ENCODE data around the gene CFB. TPM values are rescaled to one million over a fixed set of nuclear protein-coding genes. Genes with fewer than 3 reads are reported as not detected.

CFB gene
- total RNA-seq, 1 donor = 12.1 TPM

- H3K4me3 ChIP-seq (ENCODE audit: low read depth, low read length) = peak overlapping the region; percentile 94
- no peak for DNase-seq (ENCODE audit: low read depth)
- TF ChIP-seq CTCF (IDR thresholded peaks at IDR 0.05; ENCODE audit: insufficient read depth, low read depth, low read length) = no peak
These were observed 12.5 kb downstream of the CFB start for GRCh38 chr6:31958412-31958740.

- peak; percentile 98 for DNase-seq (ENCODE audit: low read depth)
- peak within 1 kb of the TSS; percentile 94 for H3K4me3 ChIP-seq (ENCODE audit: low read depth, low read length)
- no peak for TF ChIP-seq CTCF (IDR thresholded peaks at IDR 0.05; ENCODE audit: insufficient read depth, low read depth, low read length)
These were observed 13.1 kb downstream of the CFB start, which contains the start of the genes NELFE and SKIC2 for GRCh38 chr6:31958741-31959739. Gene NELFE, minus strand, starts transcription at chr6:31958971. Its CDS starts 525 bp downstream, at chr6:31958446. Gene SKIC2, plus strand, starts transcription at chr6:31959175. Its CDS starts 18 bp downstream, at chr6:31959193.

GRCh38 chr6:31961616-31962015 is 15.7 kb downstream of the CFB start:
- no peak for TF ChIP-seq CTCF (IDR thresholded peaks at IDR 0.05; ENCODE audit: insufficient read depth, low read depth, low read length)

GRCh38 chr6:31963921-31964320 is 18.0 kb downstream of the CFB start:
- no peak for TF ChIP-seq CTCF (IDR thresholded peaks at IDR 0.05; ENCODE audit: insufficient read depth, low read depth, low read length)
- no peak overlapping the region for H3K4me3 ChIP-seq (ENCODE audit: low read depth, low read length)
- no peak for DNase-seq (ENCODE audit: low read depth)

More at GRCh38 chr6:31961616-31962015, 15.7 kb downstream of the CFB start:
- no peak overlapping the region for H3K4me3 ChIP-seq (ENCODE audit: low read depth, low read length)
- DNase-seq (ENCODE audit: low read depth) = no peak

- no peak for TF ChIP-seq CTCF (IDR thresholded peaks at IDR 0.05; ENCODE audit: insufficient read depth, low read depth, low read length)
- no peak overlapping the region for H3K4me3 ChIP-seq (ENCODE audit: low read depth, low read length)
- no peak for DNase-seq (ENCODE audit: low read depth)
These were observed 19.8 kb downstream of the CFB start for GRCh38 chr6:31965700-31966099.

GRCh38 chr6:31966506-31966905 is 20.6 kb downstream of the CFB start:
- TF ChIP-seq CTCF (IDR thresholded peaks at IDR 0.05; ENCODE audit: insufficient read depth, low read depth, low read length) = no peak
- H3K4me3 ChIP-seq (ENCODE audit: low read depth, low read length) = no peak overlapping the region
- no peak for DNase-seq (ENCODE audit: low read depth)
